HEK293 (cell line): Measurements from ENCODE around the gene LAMA2.

Experiments
- CTCF ChIA-PET: fragments of 350-600 bp; formaldehyde crosslinking; extraction: SDS; loops from one replicate; lab custom pipeline; 2021; ENCODE audit warnings: antibody characterized with exemption; lab: Yijun Ruan, JAX
- POLR2A ChIA-PET: fragments of 300-600 bp; formaldehyde crosslinking; extraction: SDS; loops from one replicate; lab custom pipeline; 2020; ENCODE audit warnings: antibody characterized with exemption, inconsistent platforms; lab: Yijun Ruan, JAX
- H3K27ac ChIP-seq: fragments of 200-500 bp; sonication (Bioruptor generic); 2 replicates; pipeline ENCODE4 v1.5.1; 2014; ENCODE audit warnings: low read depth, low read length, control low read depth, inconsistent platforms; ENCODE audit errors: extremely low read depth
- H3K36me3 ChIP-seq, 2 experiments: fragments of 200-500 bp in 1 of 2; sonication (Bioruptor generic) in 1 of 2; 1 replicate in 1 of 2; 2 replicates in 1 of 2; pipeline ENCODE4 v1.5.1; 2014 to 2017; ENCODE audit warnings: inconsistent platforms in 2 of 2, low read length in 2 of 2; ENCODE audit not compliant: control insufficient read depth in 2 of 2, insufficient read depth in 1 of 2
- H3K4me1 ChIP-seq: fragments of 200-500 bp; sonication (Bioruptor generic); 2 replicates; pipeline ENCODE4 v1.5.1; 2014; ENCODE audit warnings: mild to moderate bottlenecking, low read length, inconsistent platforms; ENCODE audit not compliant: control insufficient read depth, insufficient read depth
- H3K4me3 ChIP-seq: 2 replicates; pipeline ENCODE4 v1.5.1; 2011; ENCODE audit warnings: low read depth, mild to moderate bottlenecking, control low read depth, low read length, moderate library complexity
- H3K9me3 ChIP-seq: fragments of 200-500 bp; sonication (Bioruptor generic); 2 replicates; pipeline ENCODE4 v1.5.1; 2014; ENCODE audit warnings: low read depth, low read length, inconsistent platforms; ENCODE audit not compliant: control insufficient read depth, insufficient read depth
- BCL11B ChIP-seq: fragments of 450-650 bp; formaldehyde crosslinking; IDR thresholded peaks from 2 replicates; pipeline ENCODE4 v1.5.1; 2016; ENCODE audit warnings: low read depth, missing biosample characterization, missing genetic modification characterization
- PRDM1 ChIP-seq: fragments of 450-650 bp; formaldehyde crosslinking; IDR thresholded peaks from 2 replicates; pipeline ENCODE4; 2016; ENCODE audit warnings: missing biosample characterization, missing genetic modification characterization
- SCRT1 ChIP-seq: fragments of 450-650 bp; formaldehyde crosslinking; IDR thresholded peaks from 2 replicates; pipeline ENCODE4 v1.5.1; 2016; ENCODE audit warnings: missing biosample characterization, missing genetic modification characterization, borderline replicate concordance
- ZBTB21 ChIP-seq: fragments of 450-650 bp; formaldehyde crosslinking; IDR thresholded peaks from 2 replicates; pipeline ENCODE4 v1.5.1; 2017; ENCODE audit warnings: missing biosample characterization, missing genetic modification characterization
- ZEB2 ChIP-seq: fragments of 450-650 bp; formaldehyde crosslinking; IDR thresholded peaks from 2 replicates; pipeline ENCODE4 v1.5.1; 2016; ENCODE audit warnings: missing biosample characterization, missing genetic modification characterization
- ZNF148 ChIP-seq: fragments of 450-650 bp; formaldehyde crosslinking; IDR thresholded peaks from 2 replicates; pipeline ENCODE4 v1.5.0; 2017; ENCODE audit warnings: missing biosample characterization, missing genetic modification characterization, borderline replicate concordance
- ZNF157 ChIP-seq: fragments of 450-650 bp; formaldehyde crosslinking; IDR thresholded peaks from 2 replicates; pipeline ENCODE4 v1.5.1; 2016; ENCODE audit warnings: missing biosample characterization, missing genetic modification characterization
- ZNF174 ChIP-seq: fragments of 450-650 bp; formaldehyde crosslinking; IDR thresholded peaks from 2 replicates; pipeline ENCODE4 v1.5.0; 2017; ENCODE audit warnings: missing biosample characterization, mild to moderate bottlenecking, missing genetic modification characterization
- ZNF19 ChIP-seq: fragments of 450-650 bp; formaldehyde crosslinking; IDR thresholded peaks from 2 replicates; pipeline ENCODE4; 2016; ENCODE audit warnings: missing biosample characterization, missing genetic modification characterization, low read depth
- ZNF514 ChIP-seq: fragments of 450-650 bp; formaldehyde crosslinking; IDR thresholded peaks from 2 replicates; pipeline ENCODE4 v1.5.1; 2016; ENCODE audit warnings: missing biosample characterization, missing genetic modification characterization
- ZNF521 ChIP-seq: fragments of 450-650 bp; formaldehyde crosslinking; IDR thresholded peaks from 2 replicates; pipeline ENCODE4 v1.5.1; 2017; ENCODE audit warnings: missing biosample characterization, mild to moderate bottlenecking, missing genetic modification characterization
- ZNF544 ChIP-seq: fragments of 450-650 bp; formaldehyde crosslinking; IDR thresholded peaks from 2 replicates; pipeline ENCODE4 v1.5.0; 2017; ENCODE audit warnings: missing biosample characterization, missing genetic modification characterization
- ZNF558 ChIP-seq: fragments of 450-650 bp; formaldehyde crosslinking; IDR thresholded peaks from 2 replicates; pipeline ENCODE4 v1.5.1; 2016; ENCODE audit warnings: missing biosample characterization, missing genetic modification characterization
- ZNF626 ChIP-seq: fragments of 450-650 bp; sonication (Bioruptor Pico); formaldehyde crosslinking; IDR thresholded peaks from 2 replicates; pipeline ENCODE4 v1.5.1; 2018; ENCODE audit warnings: missing biosample characterization, missing genetic modification characterization, inconsistent platforms
- ZNF654 ChIP-seq: fragments of 450-650 bp; formaldehyde crosslinking; IDR thresholded peaks from 2 replicates; pipeline ENCODE4 v1.5.1; 2016; ENCODE audit warnings: low read depth, missing biosample characterization, missing genetic modification characterization
- ZNF670 ChIP-seq: fragments of 450-650 bp; formaldehyde crosslinking; IDR thresholded peaks from 2 replicates; pipeline ENCODE4 v1.5.1; 2016; ENCODE audit warnings: missing biosample characterization, missing genetic modification characterization, low read depth
- TF ChIP-seq, protein P1 (sequence below): fragments of 450-650 bp; formaldehyde crosslinking; IDR thresholded peaks from 2 replicates; pipeline ENCODE4 v1.5.1; 2016; ENCODE audit warnings: missing biosample characterization, missing genetic modification characterization
- TF ChIP-seq, protein P2 (sequence below): fragments of 450-650 bp; formaldehyde crosslinking; IDR thresholded peaks from 2 replicates; pipeline ENCODE4 v1.5.1; 2016; ENCODE audit warnings: missing biosample characterization, missing genetic modification characterization
- TF ChIP-seq, protein P3 (sequence below): fragments of 450-650 bp; formaldehyde crosslinking; IDR thresholded peaks from 2 replicates; pipeline ENCODE4 v1.5.1; 2017; ENCODE audit warnings: missing biosample characterization, missing genetic modification characterization

LAMA2 gene

DNA sequence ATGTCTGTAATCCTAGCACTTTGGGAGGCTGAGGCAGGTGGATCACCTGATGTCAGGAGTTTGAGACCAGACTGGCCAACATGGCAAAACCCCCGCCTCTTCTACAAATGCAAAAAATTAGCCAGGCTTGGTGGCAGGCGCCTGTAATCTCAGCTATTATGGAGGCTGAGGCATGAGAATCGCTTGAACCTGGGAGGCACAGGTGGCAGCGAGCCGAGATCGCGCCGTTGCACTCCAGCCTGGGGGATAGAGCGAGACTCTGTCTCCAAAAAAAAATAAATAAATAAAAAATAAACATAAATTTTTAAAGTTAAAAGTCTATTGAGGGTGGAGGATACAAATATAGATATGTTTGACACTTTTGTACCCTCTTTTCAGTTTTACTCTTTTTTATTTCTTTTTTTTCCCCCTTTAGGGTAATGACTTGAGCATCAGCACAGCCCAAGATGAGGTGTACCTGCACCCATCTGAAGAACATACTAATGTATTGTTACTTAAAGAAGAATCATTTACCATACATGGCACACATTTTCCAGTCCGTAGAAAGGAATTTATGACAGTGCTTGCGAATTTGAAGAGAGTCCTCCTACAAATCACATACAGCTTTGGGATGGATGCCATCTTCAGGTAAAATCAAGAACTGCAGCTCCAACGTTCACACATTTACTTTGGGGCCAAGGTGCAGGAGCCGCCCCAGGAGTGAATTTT is 368.9 kb downstream of the LAMA2 start:
- POLR2A ChIA-PET, result no interaction called here
- no peak for TF ChIP-seq BCL11B (tag by site-specific recombination)
- TF ChIP-seq, protein P1, sequence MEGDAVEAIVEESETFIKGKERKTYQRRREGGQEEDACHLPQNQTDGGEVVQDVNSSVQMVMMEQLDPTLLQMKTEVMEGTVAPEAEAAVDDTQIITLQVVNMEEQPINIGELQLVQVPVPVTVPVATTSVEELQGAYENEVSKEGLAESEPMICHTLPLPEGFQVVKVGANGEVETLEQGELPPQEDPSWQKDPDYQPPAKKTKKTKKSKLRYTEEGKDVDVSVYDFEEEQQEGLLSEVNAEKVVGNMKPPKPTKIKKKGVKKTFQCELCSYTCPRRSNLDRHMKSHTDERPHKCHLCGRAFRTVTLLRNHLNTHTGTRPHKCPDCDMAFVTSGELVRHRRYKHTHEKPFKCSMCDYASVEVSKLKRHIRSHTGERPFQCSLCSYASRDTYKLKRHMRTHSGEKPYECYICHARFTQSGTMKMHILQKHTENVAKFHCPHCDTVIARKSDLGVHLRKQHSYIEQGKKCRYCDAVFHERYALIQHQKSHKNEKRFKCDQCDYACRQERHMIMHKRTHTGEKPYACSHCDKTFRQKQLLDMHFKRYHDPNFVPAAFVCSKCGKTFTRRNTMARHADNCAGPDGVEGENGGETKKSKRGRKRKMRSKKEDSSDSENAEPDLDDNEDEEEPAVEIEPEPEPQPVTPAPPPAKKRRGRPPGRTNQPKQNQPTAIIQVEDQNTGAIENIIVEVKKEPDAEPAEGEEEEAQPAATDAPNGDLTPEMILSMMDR (tag by site-specific recombination), result peak; percentile 68
- 0 out of 2 replicates have a peak, but pooled peaks have one; percentile 32 for TF ChIP-seq PRDM1 (tag by site-specific recombination)
- 0 out of 2 replicates have a peak, but pooled peaks have one; percentile 19 for TF ChIP-seq ZEB2 (tag by site-specific recombination)
- peak; percentile 84 for TF ChIP-seq ZNF654 (tag by site-specific recombination)
- Histone ChIP-seq H3K27ac (no peak overlapping the region), H3K4me1 (no peaks in the 10 kb centered on the region), H3K4me3 (no peak overlapping the region), H3K9me3 (no peaks in the 10 kb centered on the region), H3K36me3 (no peaks in the 10 kb centered on the region)
- CTCF ChIA-PET, result interaction anchor here (0.5 to 5.1 kb wide), 29 partner anchors 9 to 1066 kb away, joined by 3 to 32 read pairs (median 4); no protein-coding TSS in a partner anchor

DNA sequence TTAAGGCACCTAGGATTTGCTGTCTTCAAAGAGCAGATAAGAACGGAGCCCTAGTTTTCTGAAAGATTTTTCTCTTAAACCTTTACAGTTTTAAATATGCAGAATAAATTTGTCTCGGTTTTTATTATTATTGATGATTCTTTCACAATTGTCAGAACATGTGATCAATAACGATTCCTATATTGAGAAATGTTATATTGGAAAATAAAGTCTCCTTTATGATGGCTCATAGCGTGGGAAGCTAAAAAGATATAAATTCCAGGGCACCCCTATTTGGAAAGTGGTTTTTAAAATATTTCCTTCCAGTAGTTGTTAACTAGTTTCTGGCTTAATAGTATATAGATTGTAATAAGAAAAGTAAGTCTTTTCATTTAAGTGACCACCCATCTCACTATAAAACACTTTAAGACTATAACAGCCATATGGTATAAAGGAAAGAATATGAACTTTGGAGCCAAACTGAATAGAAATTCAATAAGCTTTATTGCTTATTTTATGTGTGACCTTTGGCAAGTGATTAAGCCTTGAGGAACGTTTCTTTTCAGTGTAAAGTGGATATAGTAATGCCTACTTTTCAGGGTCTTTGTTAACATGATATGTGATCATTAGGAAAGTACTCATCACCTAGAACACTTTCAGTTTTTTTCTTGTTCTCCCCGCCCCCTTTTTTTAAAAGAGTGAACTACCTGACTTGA is 369.6 kb downstream of the LAMA2 start:
- TF ChIP-seq ZNF157 (tag by site-specific recombination) (no peak), ZNF19 (tag by site-specific recombination) (no peak)
- TF ChIP-seq, protein P2, sequence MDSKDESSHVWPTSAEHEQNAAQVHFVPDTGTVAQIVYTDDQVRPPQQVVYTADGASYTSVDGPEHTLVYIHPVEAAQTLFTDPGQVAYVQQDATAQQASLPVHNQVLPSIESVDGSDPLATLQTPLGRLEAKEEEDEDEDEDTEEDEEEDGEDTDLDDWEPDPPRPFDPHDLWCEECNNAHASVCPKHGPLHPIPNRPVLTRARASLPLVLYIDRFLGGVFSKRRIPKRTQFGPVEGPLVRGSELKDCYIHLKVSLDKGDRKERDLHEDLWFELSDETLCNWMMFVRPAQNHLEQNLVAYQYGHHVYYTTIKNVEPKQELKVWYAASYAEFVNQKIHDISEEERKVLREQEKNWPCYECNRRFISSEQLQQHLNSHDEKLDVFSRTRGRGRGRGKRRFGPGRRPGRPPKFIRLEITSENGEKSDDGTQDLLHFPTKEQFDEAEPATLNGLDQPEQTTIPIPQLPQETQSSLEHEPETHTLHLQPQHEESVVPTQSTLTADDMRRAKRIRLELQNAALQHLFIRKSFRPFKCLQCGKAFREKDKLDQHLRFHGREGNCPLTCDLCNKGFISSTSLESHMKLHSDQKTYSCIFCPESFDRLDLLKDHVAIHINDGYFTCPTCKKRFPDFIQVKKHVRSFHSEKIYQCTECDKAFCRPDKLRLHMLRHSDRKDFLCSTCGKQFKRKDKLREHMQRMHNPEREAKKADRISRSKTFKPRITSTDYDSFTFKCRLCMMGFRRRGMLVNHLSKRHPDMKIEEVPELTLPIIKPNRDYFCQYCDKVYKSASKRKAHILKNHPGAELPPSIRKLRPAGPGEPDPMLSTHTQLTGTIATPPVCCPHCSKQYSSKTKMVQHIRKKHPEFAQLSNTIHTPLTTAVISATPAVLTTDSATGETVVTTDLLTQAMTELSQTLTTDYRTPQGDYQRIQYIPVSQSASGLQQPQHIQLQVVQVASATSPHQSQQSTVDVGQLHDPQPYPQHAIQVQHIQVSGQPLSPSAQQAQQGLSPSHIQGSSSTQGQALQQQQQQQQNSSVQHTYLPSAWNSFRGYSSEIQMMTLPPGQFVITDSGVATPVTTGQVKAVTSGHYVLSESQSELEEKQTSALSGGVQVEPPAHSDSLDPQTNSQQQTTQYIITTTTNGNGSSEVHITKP, result no peak
- Histone ChIP-seq H3K4me3 (no peak overlapping the region), H3K36me3 (no peaks in the 10 kb centered on the region), H3K9me3 (no peaks in the 10 kb centered on the region), H3K4me1 (no peaks in the 10 kb centered on the region), H3K27ac (no peak overlapping the region)
- CTCF ChIA-PET, result interaction anchor here (0.5 to 5.1 kb wide), 35 partner anchors 9 to 1067 kb away, joined by 3 to 32 read pairs (median 4); no protein-coding TSS in a partner anchor
- POLR2A ChIA-PET, result no interaction called here

DNA sequence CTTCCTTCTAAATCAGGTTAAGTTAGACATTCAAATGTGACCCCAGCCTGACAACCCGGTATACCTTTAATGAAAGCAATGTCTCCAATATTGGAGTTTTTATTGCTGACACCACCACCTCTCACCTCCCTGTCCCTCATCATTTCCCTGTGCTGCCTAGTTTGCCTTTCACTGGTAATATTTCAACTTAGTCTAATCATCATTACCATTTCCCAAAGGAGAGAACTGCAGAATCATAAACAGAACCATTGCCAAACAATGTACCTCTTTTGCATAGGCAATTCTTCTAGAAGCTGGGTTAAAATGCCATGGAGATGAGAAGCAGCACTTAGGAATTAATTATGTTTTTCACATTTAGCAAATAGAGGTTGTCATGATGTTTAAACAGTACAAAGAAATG is 370.3 kb downstream of the LAMA2 start:
- Histone ChIP-seq H3K4me1 (no peaks in the 10 kb centered on the region), H3K4me3 (no peak overlapping the region), H3K27ac (no peak overlapping the region), H3K9me3 (no peaks in the 10 kb centered on the region), H3K36me3 (no peaks in the 10 kb centered on the region)
- ChIA-PET CTCF (interaction anchor here (0.6 to 5.1 kb wide), 14 partner anchors 8 to 726 kb away, joined by 3 to 32 read pairs (median 4); no protein-coding TSS in a partner anchor), POLR2A (no interaction called here)
- no peak for TF ChIP-seq ZNF174
- no peak for TF ChIP-seq ZNF670 (tag by site-specific recombination)
- TF ChIP-seq ZNF558, result no peak
- TF ChIP-seq, protein P3, sequence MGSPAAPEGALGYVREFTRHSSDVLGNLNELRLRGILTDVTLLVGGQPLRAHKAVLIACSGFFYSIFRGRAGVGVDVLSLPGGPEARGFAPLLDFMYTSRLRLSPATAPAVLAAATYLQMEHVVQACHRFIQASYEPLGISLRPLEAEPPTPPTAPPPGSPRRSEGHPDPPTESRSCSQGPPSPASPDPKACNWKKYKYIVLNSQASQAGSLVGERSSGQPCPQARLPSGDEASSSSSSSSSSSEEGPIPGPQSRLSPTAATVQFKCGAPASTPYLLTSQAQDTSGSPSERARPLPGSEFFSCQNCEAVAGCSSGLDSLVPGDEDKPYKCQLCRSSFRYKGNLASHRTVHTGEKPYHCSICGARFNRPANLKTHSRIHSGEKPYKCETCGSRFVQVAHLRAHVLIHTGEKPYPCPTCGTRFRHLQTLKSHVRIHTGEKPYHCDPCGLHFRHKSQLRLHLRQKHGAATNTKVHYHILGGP, result no peak
- TF ChIP-seq ZNF544 (tag by site-specific recombination), result no peak
- no peak for TF ChIP-seq ZNF626 (tag by site-specific recombination)
- TF ChIP-seq ZNF521 (tag by site-specific recombination), result no peak
- TF ChIP-seq ZBTB21, result no peak
- TF ChIP-seq SCRT1, result no peak
- TF ChIP-seq ZNF148 (tag by site-specific recombination), result no peak
- no peak for TF ChIP-seq ZNF514 (tag by site-specific recombination)
